Immature natural killer cell (primary cell): ENCODE data around the gene ICAM2. TPM values are rescaled to one million over a fixed set of nuclear protein-coding genes. Genes with fewer than 3 reads are reported as not detected.
A peak's percentile ranks its signal among the peaks of the same experiment; 100 is the strongest.

ENCODE experiments used
- DNase-seq, 3 donors: peaks; one replicate each; pipeline ENCODE4 v3.0.0; 2022; ENCODE audit warnings: mixed read lengths in 1 of 3
- H3K27ac Mint-ChIP-seq, 6 donors: one replicate each; pipeline ENCODE4 v1.8.0; 2020; ENCODE audit warnings: mixed read lengths in 6 of 6, mild to moderate bottlenecking in 5 of 6, inconsistent platforms in 4 of 6, moderate library complexity in 3 of 6
- H3K27me3 Mint-ChIP-seq, 3 donors: one replicate each; pipeline ENCODE4 v1.8.0; 2020 to 2021; ENCODE audit warnings: low read depth in 3 of 3, mild to moderate bottlenecking in 3 of 3, mixed read lengths in 3 of 3, moderate library complexity in 3 of 3, inconsistent platforms in 1 of 3
- H3K36me3 Mint-ChIP-seq, 3 donors: one replicate each; pipeline ENCODE4 v1.8.0; 2020; ENCODE audit warnings: mixed read lengths in 3 of 3, inconsistent platforms in 2 of 3, mild to moderate bottlenecking in 2 of 3
- H3K4me1 Mint-ChIP-seq, 2 donors: one replicate each; pipeline ENCODE4 v1.8.0; 2020; ENCODE audit warnings: inconsistent platforms in 2 of 2, mild to moderate bottlenecking in 2 of 2, mixed read lengths in 2 of 2, moderate library complexity in 1 of 2
- H3K4me3 Mint-ChIP-seq, 5 donors: one replicate each; pipeline ENCODE4 v1.8.0; 2020; ENCODE audit warnings: mild to moderate bottlenecking in 5 of 5, mixed read lengths in 5 of 5, inconsistent platforms in 3 of 5, moderate library complexity in 3 of 5
- H3K9me3 Mint-ChIP-seq, 6 donors: one replicate each; pipeline ENCODE4 v1.8.0; 2020; ENCODE audit warnings: mild to moderate bottlenecking in 6 of 6, mixed read lengths in 6 of 6, inconsistent platforms in 4 of 6, moderate library complexity in 3 of 6
- polyA plus RNA-seq, 3 donors: library from polyadenylated mRNA; unstranded; fragments of 300-500 nt; fragmentation: Illumina TruSeq; gene quantifications; one replicate each; pipeline ENCODE4 v1.2.3, GENCODE V29; 2021

ICAM2 gene
- polyA plus RNA-seq = 100 to 1,000 TPM; 327 to 535 (median 329) TPM

GRCh38 chr17:64020056-64020766, at the start of gene ICAM2:
ICAM2 (minus strand) TSS chr17:64020633; CDS start chr17:64006691, 13,942 bp downstream.
- peak; percentile 97 to 98 (median 97) for DNase-seq
- peak within 1 kb of the TSS; percentile 98 to 100 (median 100) for H3K27ac Mint-ChIP-seq
- peaks cover 0 to 2% (median 0%) of the 10 kb centered on the region in 3 donors for H3K36me3 Mint-ChIP-seq
- peaks cover 80 to 89% of the 10 kb centered on the region in 2 donors for H3K4me1 Mint-ChIP-seq
- H3K9me3 Mint-ChIP-seq = no peaks in the 10 kb centered on the region
- H3K4me3 Mint-ChIP-seq = peak within 1 kb of the TSS; percentile 90 to 100 (median 95)
- peaks cover 25 to 37% (median 26%) of the 10 kb centered on the region in 3 donors for H3K27me3 Mint-ChIP-seq

- Mint-ChIP-seq H3K9me3 (peaks cover 0 to 19% (median 13%) of the 10 kb centered on the region in 6 donors), H3K27ac (peak overlapping the region in 4 of 6 donors; percentile 25 to 100 (median 86)), H3K36me3 (peaks cover 65 to 73% (median 65%) of the 10 kb centered on the region in 3 donors), H3K27me3 (peaks cover 4 to 12% (median 11%) of the 10 kb centered on the region in 3 donors), H3K4me1 (peaks cover 36 to 48% of the 10 kb centered on the region in 2 donors), H3K4me3 (no peak overlapping the region)
- no peak for DNase-seq
These were observed 49.8 kb upstream of the ICAM2 start for GRCh38 chr17:64070213-64070612.

DNA sequence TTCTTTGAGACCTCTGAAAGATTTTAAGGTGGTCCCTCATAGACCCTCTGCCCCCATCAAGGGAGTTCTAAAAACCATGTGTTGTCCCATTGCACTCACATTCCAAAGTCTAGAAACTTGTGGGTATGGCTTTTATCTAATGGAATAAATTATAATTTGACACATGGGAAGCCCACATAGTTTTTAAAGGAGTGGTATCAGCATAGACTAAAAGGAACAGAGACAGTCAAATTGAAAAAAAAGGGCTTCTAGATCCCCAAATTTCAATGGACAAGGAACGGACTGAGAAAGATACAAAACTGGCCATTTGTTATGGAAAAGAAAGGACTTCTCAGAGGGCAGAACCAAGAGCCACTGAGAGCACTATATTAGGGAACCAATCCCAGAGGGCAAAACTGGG, 48.7 kb upstream of the ICAM2 start:
- H3K27ac Mint-ChIP-seq = peak overlapping the region; percentile 22 to 100 (median 98)
- no peak overlapping the region for H3K4me3 Mint-ChIP-seq
- H3K9me3 Mint-ChIP-seq = peaks cover 0 to 19% (median 13%) of the 10 kb centered on the region in 6 donors
- H3K4me1 Mint-ChIP-seq = peaks cover 42 to 50% of the 10 kb centered on the region in 2 donors
- peaks cover 4 to 20% (median 16%) of the 10 kb centered on the region in 3 donors for H3K27me3 Mint-ChIP-seq
- H3K36me3 Mint-ChIP-seq = peaks cover 69 to 78% (median 71%) of the 10 kb centered on the region in 3 donors
- DNase-seq = no peak

DNA sequence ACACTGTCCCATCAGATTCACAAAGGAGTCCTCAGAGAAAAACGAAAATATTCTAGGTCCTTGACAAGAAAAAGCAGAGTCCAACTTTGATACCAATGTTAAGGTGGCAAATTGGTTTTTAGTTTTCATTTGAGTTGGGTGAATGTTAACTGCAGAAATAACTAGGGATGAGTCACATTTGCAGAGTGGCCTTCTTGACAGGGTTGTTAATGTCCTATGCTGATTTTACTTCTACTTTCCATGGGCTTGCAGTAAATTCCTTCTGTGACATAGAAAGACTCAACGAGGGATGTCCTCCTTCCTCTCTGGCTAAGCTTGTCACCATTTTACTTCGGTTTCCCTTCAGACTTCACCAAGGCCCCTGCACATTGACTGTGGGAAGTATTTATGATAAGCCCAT, 47.2 kb upstream of the ICAM2 start:
- Mint-ChIP-seq H3K4me3 (peak overlapping the region; percentile 41 to 92 (median 90)), H3K36me3 (peaks cover 67 to 84% (median 72%) of the 10 kb centered on the region in 3 donors), H3K9me3 (peaks cover 0 to 19% (median 13%) of the 10 kb centered on the region in 6 donors), H3K4me1 (peaks cover 55 to 63% of the 10 kb centered on the region in 2 donors), H3K27me3 (peaks cover 4 to 23% (median 16%) of the 10 kb centered on the region in 3 donors), H3K27ac (peak overlapping the region; percentile 89 to 100 (median 98))
- DNase-seq = peak in 1 of 3 donors; percentile 30

GRCh38 chr17:64066716-64067115, 46.3 kb upstream of the ICAM2 start:
- H3K4me1 Mint-ChIP-seq = peaks cover 64 to 72% of the 10 kb centered on the region in 2 donors

DNA sequence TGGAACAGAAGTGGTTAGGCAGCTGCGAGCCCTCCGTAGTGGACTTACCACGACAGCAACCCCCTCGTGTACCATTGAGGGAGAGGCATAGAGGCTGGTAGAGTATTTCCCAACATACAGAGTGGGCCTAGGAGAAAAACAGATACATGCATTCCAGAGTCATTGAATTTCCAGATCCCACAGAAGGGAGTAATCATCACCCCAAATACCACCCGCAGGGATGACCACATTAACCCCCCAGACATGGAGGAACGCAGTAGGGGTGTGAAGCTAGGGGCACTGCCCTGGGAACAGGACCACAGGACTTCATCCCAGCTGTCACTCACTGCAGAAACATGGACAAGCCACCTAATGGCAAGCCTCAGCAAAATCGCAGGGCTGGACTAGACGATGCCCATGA, 44.7 kb upstream of the ICAM2 start:
- H3K9me3 Mint-ChIP-seq = peaks cover 0 to 19% (median 13%) of the 10 kb centered on the region in 6 donors
- peaks cover 79 to 88% of the 10 kb centered on the region in 2 donors for H3K4me1 Mint-ChIP-seq
- peaks cover 7 to 23% (median 17%) of the 10 kb centered on the region in 3 donors for H3K27me3 Mint-ChIP-seq
- peak overlapping the region; percentile 75 to 92 (median 90) for H3K4me3 Mint-ChIP-seq
- DNase-seq = no peak
- H3K36me3 Mint-ChIP-seq = peaks cover 60 to 80% (median 61%) of the 10 kb centered on the region in 3 donors
- peak overlapping the region; percentile 89 to 100 (median 98) for H3K27ac Mint-ChIP-seq

More at GRCh38 chr17:64066716-64067115, 46.3 kb upstream of the ICAM2 start:
- peak overlapping the region; percentile 75 to 92 (median 90) for H3K4me3 Mint-ChIP-seq
- peaks cover 66 to 80% (median 68%) of the 10 kb centered on the region in 3 donors for H3K36me3 Mint-ChIP-seq
- H3K27me3 Mint-ChIP-seq = peaks cover 4 to 23% (median 16%) of the 10 kb centered on the region in 3 donors
- DNase-seq = peak; percentile 86 to 87 (median 86)
- H3K9me3 Mint-ChIP-seq = peaks cover 0 to 19% (median 13%) of the 10 kb centered on the region in 6 donors
- peak overlapping the region; percentile 89 to 100 (median 98) for H3K27ac Mint-ChIP-seq

DNA sequence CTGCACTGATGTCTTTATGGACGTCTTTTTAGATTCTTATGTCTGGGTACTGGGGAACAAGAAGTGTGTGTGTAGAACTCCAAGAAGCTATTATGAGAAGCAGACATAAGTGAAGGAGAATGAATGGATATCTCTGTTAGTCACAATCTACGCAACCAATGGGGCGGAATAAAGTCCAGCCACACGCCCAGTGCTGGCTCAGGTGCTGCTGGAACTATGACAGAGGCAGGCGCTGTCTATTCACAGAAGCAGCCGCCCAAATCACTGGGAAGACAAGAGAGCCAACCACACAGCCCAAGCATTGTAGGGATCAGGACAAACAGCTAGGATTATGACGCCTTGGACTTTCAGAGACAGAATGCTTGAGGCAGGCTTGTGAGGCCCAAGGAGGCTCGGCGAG, 43.9 kb upstream of the ICAM2 start:
- DNase-seq = no peak
- H3K4me1 Mint-ChIP-seq = peaks cover 87 to 96% of the 10 kb centered on the region in 2 donors
- peaks cover 59 to 80% (median 59%) of the 10 kb centered on the region in 3 donors for H3K36me3 Mint-ChIP-seq
- H3K9me3 Mint-ChIP-seq = peaks cover 0 to 11% (median 9%) of the 10 kb centered on the region in 6 donors
- H3K27me3 Mint-ChIP-seq = peaks cover 8 to 23% (median 17%) of the 10 kb centered on the region in 3 donors
- H3K27ac Mint-ChIP-seq = peak overlapping the region; percentile 89 to 100 (median 98)
- H3K4me3 Mint-ChIP-seq = peak overlapping the region; percentile 75 to 92 (median 90)

GRCh38 chr17:64063766-64064224, 43.4 kb upstream of the ICAM2 start:
- Mint-ChIP-seq H3K4me3 (peak overlapping the region; percentile 75 to 92 (median 90)), H3K27ac (peak overlapping the region; percentile 89 to 100 (median 98)), H3K36me3 (peaks cover 55 to 80% (median 59%) of the 10 kb centered on the region in 3 donors), H3K4me1 (peaks cover 92 to 100% of the 10 kb centered on the region in 2 donors), H3K27me3 (peaks cover 8 to 23% (median 17%) of the 10 kb centered on the region in 3 donors), H3K9me3 (peaks cover 0 to 6% (median 4%) of the 10 kb centered on the region in 6 donors)
- peak; percentile 66 to 70 (median 68) for DNase-seq

DNA sequence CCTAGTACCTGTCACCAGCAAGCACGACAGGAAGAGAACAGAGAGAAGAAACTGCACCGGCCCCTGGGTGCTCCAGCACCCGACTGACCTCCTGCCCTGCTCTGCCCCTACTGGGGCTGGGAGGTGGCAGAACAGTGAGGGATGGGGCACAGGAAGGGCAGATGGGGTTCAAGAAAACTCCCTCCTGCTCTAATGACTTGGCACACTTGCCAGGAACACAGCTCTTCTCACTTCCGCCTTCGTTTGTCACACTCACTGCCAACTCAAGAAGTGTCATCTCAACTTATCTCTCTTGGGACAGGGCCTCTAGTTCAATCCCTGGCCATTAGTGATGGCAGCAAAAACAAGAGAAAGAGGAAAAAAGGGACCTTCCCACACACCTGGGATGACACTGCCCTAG, 42.7 kb upstream of the ICAM2 start:
- peaks cover 95 to 100% of the 10 kb centered on the region in 2 donors for H3K4me1 Mint-ChIP-seq
- H3K27ac Mint-ChIP-seq = peak overlapping the region; percentile 89 to 100 (median 98)
- DNase-seq = peak; percentile 43 to 59 (median 49)
- H3K36me3 Mint-ChIP-seq = peaks cover 55 to 80% (median 56%) of the 10 kb centered on the region in 3 donors
- H3K4me3 Mint-ChIP-seq = peak overlapping the region; percentile 75 to 92 (median 90)
- peaks cover 8 to 18% (median 17%) of the 10 kb centered on the region in 3 donors for H3K27me3 Mint-ChIP-seq
- no peaks in the 10 kb centered on the region for H3K9me3 Mint-ChIP-seq

DNA sequence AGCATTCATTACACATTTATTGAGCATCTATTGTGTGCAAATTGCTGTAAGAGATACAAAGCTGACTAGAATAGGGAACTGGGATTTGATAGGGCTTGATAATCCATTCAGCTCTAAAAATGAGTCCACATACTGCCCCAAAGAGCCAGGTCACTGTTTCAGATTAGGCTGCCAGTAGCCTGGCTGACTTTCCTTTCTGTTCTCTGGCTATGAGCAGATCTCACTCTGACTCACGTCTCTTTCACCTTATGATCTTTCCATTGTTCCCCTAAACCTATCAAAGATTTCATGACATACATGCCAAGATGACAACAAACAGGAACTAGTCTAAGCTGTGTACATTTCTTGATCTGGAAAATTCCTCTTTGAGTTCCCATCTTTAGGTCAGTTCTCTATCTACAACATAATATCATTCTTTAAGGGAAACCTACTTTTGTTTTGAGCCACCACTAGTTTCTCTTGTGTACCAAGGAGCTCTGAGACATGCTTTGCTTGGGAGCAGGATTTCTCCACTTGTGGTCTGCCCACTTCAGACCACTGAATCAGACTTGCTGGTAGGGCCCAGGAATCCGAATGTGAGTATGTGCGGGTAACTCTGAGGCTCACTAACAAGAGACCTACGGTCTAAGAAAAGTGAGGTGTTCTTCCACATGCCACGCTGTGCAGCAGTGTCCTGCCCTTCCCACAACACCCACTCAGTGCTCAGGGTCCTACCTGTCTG, 40.9 kb upstream of the ICAM2 start:
- Mint-ChIP-seq H3K9me3 (no peaks in the 10 kb centered on the region), H3K4me3 (peak overlapping the region; percentile 6 to 90 (median 59)), H3K27ac (peak overlapping the region; percentile 89 to 100 (median 98)), H3K27me3 (peaks cover 5 to 15% (median 13%) of the 10 kb centered on the region in 3 donors), H3K4me1 (peaks cover 93 to 100% of the 10 kb centered on the region in 2 donors), H3K36me3 (peaks cover 55 to 79% (median 56%) of the 10 kb centered on the region in 3 donors)
- DNase-seq = no peak

- H3K4me1 Mint-ChIP-seq = peaks cover 91 to 97% of the 10 kb centered on the region in 2 donors
- H3K36me3 Mint-ChIP-seq = peaks cover 47 to 85% (median 49%) of the 10 kb centered on the region in 3 donors
These were observed 39.9 kb upstream of the ICAM2 start for GRCh38 chr17:64060331-64060730.

DNA sequence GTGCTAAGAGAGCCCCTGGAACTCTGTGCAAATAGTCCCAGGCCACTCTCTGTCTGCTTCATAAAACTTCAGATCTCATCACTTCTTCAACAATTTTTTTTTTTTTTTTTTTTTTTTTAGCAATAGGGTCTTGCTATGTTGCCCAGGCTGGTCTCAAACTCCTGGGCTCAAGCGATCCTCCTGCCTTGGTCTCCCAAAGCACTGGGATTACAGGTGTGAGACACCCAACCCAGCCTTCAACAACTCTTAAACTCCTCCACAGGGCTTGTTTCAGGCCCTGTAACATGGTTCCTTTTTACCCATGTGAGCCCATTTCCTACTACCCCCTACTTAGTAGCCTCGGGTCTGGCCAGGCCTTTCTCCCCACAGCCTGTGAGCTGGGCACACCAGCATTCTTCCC, 39.3 kb upstream of the ICAM2 start:
- peaks cover 49 to 86% (median 51%) of the 10 kb centered on the region in 3 donors for H3K36me3 Mint-ChIP-seq
- peak overlapping the region; percentile 82 to 100 (median 98) for H3K27ac Mint-ChIP-seq
- no peak for DNase-seq
- H3K4me3 Mint-ChIP-seq = peak overlapping the region; percentile 53 to 84 (median 67)
- peaks cover 7 to 11% (median 8%) of the 10 kb centered on the region in 3 donors for H3K27me3 Mint-ChIP-seq
- peaks cover 86 to 97% of the 10 kb centered on the region in 2 donors for H3K4me1 Mint-ChIP-seq
- H3K9me3 Mint-ChIP-seq = no peaks in the 10 kb centered on the region

More at GRCh38 chr17:64060331-64060730, 39.9 kb upstream of the ICAM2 start:
- Mint-ChIP-seq H3K9me3 (no peaks in the 10 kb centered on the region), H3K27ac (peak overlapping the region; percentile 89 to 100 (median 98)), H3K27me3 (peaks cover 5 to 13% (median 9%) of the 10 kb centered on the region in 3 donors), H3K4me3 (peak overlapping the region; percentile 53 to 84 (median 67))
- peak; percentile 26 to 39 (median 27) for DNase-seq

GRCh38 chr17:64058621-64059020, 38.2 kb upstream of the ICAM2 start:
- DNase-seq = no peak
- Mint-ChIP-seq H3K9me3 (no peaks in the 10 kb centered on the region), H3K36me3 (peaks cover 40 to 82% (median 42%) of the 10 kb centered on the region in 3 donors), H3K4me3 (peak overlapping the region in 3 of 5 donors; percentile 7 to 21 (median 16)), H3K4me1 (peaks cover 76 to 89% of the 10 kb centered on the region in 2 donors), H3K27ac (peak overlapping the region; percentile 2 to 100 (median 92)), H3K27me3 (peaks cover 0 to 8% (median 5%) of the 10 kb centered on the region in 3 donors)
